HK-2 (cell line): Measurements from ENCODE around the gene OTOR.

Experiments
- DNase-seq: peaks from one replicate; pipeline ENCODE4 v3.0.0-alpha.2; 2018; ENCODE audit not compliant: unreplicated experiment

Gene OTOR

DNA sequence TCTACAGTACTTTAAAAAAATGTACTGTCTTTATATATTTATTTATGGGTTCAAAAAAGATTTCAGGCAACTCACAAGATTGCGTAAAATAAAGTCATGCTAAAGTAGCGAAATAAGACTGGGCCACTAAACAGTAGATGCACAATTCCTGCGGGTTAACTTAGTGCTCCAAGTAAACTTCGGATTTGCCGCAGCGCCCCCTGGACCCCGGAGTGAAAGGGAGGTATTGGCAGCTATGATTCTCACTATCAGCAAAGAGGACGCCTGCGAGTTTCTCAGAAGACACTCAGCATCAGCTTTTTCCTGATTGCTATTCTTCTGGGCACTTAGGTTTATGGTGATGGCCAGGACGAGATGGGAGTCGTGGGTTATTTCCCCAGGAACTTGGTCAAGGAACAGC, 1.4 kb downstream of the OTOR start:
- DNase-seq, result no peak

DNA sequence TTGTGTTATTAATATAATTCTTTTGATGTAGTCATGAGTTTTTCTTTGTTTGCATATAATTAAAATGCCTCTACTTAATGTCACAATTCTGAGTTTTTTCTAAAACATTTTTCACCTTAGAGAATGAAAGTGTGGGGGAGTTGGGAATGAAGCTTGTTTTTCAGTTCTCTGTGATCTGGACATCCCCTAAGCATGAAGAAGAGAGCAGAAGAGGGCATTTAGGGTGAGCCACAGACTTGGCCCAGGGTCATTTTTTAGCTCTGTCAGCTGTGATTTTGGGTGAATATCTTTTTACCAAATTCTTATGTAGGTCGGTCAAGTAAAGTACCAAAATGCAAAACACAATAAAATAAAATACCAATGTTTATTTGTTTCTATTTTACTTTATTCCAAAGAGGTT, 3.9 kb downstream of the OTOR start:
- DNase-seq, result no peak

DNA sequence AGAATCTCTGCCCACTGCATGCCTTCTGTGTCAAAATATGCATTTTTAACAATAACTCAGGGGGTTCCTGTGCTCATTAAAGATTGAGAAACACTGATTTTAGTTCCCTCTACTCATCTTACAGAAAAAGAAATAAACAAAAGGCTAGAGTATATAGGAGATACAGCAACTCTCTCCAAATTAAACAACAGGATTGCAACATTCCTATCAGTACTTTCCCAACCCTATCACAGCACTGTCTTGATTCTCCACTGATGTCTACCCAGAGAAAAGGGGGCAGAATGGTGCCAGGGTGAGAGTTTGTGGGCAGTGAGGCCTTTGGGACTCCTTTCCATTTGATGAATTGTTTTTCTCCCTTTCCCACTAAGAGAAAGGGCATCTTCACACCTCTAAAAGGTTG, 4.7 kb downstream of the OTOR start:
- DNase-seq, result no peak

DNA sequence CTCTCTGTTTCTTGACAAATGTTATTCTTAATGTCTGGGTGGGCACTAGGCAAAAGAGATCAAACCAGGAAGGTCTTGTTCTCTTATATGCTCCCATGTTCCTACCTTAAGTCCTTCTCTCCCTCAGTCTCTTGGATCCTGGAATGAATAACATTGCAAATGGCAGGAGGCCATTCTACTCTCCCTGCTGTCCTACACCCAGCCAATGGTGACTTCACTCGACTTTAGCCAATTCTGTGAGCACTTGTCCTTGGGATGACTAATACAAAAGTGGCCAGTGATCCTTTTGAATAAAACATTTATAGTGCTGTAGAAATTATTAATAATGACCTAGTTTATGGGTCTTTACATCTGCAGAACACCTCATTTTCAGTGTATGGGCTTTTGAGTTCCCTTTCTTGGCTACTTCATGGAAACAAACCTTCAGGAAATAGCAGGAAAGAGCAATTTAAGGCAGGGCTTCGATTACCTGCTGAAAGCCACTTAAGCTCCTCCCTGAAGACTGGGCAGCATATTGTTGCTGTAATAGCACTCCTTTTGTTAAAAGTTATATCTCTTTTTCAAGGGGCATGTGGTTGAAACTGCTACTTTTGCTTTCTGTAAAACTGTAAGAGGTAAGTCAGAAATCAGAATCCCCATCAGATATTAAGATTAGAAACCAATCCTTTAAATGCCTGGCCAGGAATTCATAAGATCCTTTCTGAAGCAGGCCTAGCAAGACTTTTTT, 10.5 kb downstream of the OTOR start:
- DNase-seq, result no peak

DNA sequence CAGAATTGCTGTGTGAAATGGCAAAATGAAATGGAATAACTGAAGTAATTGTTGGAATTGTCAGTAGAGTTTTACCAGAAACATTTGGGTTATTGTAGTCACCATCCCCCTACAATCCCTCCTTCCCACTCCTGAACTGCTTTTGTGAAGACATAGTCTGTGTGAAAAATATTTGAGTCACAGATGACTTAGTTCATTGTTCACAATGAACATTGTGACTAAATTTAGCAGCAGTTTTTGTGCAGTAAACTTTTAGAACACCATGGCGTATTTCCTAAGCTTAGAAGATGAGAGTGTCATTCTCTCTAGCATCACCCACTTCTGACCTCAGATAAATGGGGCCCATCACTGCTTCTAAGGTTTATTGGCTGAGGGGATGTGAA, 11.0 kb downstream of the OTOR start:
- no peak for DNase-seq

DNA sequence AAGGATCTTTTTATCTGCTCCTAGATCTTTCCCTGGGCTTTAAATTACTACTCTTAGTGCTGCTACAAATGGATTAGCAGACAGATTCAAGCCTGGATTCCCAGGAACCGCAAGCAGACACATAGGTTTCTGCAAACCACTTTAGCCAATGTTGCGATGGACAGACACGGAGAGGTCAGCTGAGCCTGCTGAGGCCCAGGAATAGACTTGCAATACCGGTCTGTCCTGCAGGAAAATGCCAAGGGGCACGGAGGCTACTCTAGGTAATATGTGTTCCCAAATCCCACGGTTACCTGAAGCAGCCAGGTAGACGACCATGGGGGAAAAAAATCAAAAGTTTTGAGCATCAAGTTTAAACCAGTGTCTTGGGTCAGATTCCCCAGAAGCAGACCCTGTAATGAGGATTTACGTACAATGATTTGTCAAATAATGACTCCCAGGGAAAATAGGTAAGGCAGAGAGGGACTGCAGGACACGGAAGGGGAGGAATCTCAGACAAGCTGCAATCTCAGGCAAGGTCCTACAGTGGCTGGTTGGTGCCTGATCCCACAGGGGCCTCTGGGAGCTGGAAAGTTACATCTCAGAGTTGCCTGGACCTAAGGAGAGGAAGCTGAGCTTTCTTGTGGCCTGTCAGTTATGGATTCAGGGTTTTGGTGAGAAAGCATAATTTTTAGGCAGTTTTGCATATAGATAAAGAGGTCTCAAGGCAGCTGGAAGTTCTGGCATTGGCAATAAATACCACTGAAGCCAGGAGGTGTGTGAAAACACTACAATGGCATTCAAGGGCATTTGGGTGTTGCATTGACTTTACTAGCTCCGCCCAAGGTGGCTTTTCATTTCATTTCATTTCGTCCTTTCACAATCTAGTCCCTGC, 12.5 kb downstream of the OTOR start:
- no peak for DNase-seq

DNA sequence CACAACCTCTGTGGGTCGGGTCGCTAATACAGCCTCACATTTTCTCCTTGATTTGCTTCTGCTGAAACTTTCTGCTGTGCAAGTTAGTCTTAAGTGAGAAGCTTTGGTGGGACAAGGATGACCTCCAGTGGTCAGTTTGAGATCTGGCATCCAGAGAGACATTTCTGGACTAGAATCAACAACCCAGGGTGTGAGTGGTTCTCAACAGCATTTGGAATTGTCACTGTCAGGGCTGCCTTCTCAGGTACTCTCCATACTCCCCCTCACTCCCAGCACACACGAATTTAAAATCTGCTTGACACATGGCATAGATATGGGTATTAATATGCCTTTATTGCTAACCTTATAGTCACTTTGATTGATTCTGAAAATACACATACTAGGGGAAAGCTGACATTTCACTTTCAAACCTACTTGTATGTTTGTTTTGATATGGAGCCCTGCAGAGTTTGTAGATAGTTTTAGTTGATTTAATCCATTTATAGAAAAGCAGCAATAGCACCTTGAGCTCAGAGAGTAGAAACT, 13.2 kb downstream of the OTOR start:
- DNase-seq, result peak; percentile 45

DNA sequence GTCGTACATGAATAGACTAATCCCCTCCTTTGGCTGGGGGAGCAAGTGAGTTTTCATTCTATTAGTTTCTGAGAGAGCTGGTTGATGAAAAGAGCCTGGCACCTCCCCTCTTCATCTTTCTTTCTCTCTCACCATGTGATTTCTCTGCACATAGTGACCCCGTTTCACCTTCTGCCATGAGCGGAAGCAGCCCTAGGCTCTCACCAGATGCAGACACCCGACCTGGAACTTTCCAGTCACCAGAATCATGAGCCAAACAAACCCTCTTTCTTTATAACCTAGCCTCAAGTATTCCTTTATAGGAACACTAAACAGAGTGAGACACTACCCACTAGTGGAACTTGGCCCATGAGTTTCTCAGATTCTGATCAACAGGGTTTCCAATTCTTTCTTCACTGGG, 16.4 kb downstream of the OTOR start:
- no peak for DNase-seq

DNA sequence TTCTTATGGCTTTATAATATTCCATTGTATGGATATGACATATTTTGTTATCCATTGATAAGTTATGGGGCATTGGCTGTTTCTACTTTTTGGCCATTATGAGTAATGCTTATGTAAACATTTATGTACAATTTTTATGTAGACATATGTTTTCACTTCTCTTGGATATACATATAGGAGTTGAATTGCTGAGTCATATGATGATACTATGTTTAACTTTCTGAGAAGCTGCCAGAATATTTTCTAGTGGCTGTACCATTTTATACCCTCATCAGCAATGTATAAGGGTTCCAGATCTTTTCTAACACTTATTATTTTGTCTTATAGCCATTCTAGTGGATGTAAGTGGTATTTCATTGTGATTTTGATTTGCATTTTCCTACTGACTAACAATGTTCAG, 23.1 kb downstream of the OTOR start:
- DNase-seq, result no peak

DNA sequence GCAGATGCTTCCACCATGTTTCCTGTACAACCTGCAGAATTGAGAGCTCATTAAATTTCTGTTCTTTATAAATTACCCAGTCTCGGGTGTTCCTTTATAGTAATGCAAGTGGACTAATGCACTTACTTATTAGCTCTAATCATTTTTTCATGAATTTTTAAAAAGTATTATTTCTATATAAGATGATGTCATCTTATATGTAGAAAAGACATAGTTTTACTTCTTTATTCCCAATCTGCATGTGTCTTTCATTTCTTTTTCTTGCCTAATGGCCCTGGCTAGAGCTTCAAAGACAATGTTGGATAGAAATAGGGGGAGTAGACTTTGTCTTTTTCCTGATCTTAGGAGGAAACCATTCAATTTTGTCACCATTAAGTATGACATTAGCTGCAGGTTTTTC, 27.8 kb downstream of the OTOR start:
- DNase-seq, result no peak

DNA sequence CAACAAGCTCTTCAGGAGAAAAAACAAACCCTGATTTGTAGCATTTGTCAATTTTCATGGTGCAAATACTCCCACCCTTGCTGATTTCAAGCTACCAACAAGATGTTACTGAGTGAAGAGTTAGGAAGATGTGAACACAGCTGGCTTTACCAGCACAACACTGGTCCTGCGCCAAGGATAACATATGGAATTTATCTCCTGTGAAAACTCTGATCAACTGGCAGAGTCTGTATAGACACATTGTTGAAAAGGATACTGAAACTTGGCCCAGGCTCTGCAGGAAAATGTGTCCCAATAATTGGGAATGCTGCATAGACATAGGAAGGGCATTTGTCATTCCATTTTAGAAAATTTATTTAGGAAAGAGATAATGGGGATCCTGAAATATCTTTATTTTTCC, 29.0 kb downstream of the OTOR start:
- no peak for DNase-seq

DNA sequence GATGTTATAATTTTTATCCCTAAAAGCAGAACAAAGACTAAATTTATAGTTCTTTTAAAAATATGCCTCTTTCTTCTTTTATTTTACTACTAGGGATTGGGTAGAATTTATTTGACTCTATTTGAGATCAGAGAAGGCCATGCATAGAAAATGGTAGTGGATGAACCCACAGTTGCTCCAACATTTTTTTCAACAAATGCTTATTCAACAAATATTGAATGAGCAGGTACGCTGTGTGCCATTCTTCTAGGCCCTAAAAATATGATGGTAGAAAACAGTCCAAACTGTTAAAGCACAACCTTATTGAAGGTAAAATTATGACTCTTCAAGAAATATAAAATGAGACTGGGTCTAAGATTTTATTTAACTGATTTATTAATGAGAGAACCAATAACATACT, 30.0 kb downstream of the OTOR start:
- no peak for DNase-seq

DNA sequence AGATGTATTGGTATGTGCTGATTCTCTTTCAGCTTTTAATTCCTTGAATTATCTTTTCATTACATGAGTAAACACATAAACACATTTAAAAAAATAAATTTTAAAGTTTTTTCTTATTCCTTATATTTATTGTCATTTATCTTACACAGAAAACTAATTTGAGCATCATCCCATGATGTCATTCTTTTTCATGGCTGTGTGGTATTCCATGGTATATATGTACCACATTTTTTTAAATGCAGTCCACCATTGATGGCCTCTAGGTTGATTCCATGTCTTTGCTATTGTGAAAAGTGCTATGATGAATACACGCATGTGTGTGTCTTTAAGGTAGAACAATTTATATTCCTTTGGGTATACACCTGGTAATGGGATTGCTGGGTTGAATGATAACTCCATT, 33.3 kb downstream of the OTOR start:
- DNase-seq, result no peak

DNA sequence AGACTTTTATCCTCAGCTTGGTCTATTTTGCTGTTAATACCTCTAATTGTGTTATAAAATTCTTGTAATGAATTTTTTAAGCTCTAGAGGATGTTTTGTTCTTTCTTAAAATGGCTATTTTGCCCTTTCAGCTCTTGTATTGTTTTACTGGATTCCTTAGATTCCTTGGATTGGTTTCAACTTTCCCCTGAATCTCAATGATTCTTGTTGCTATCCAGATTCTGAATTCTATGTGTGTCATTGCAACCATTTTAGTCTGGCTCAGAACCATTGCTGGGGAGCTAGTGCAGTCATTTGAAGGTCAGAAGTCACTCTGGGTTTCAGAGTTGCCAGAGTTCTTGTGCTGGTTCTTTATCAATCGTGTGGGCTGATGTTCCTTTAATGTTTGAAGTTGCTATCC, 37.1 kb downstream of the OTOR start:
- no peak for DNase-seq
